CD4-positive, alpha-beta T cell (primary cell): ENCODE results near the gene PUM2. TPM values are rescaled to one million over a fixed set of nuclear protein-coding genes. Genes with fewer than 3 reads are reported as not detected.

Experiments used
- ATAC-seq: fragments of 200-7000 bp; cut with Tn5 transposase; one replicate; pipeline ENCODE4 v1.10.0; 2022; ENCODE audit warnings: mild to moderate bottlenecking; ENCODE audit not compliant: poor library complexity
- CTCF ChIA-PET: fragments of 350-600 bp; sonication (Branson Sonifier 250); formaldehyde crosslinking; loops from one replicate; lab custom pipeline; 2021; ENCODE audit warnings: antibody characterized with exemption, inconsistent platforms; lab: Charles Lee
- POLR2A ChIA-PET: fragments of 350-600 bp; sonication (Branson Sonifier 250); formaldehyde crosslinking; loops from one replicate; lab custom pipeline; 2021; ENCODE audit warnings: antibody characterized with exemption, inconsistent platforms; lab: Charles Lee
- DNase-seq, 14 experiments: peaks; one replicate each; pipeline ENCODE4 v3.0.0-alpha.2; 2013 to 2020; ENCODE audit warnings: mixed read lengths in 2 of 14
- H3K27ac ChIP-seq, 2 donors: one replicate each; pipeline versions ENCODE4 v1.5.1 to v1.7.0; 2013; ENCODE audit warnings: low read length in 2 of 2, low read depth in 1 of 2, mild to moderate bottlenecking in 1 of 2
- H3K27me3 ChIP-seq, 2 experiments: 1 replicate in 1 of 2; 2 replicates in 1 of 2; pipeline versions ENCODE4 v1.6.1 to v1.7.0; 2013; ENCODE audit warnings: low read length in 2 of 2, control low read depth in 1 of 2, mild to moderate bottlenecking in 1 of 2, moderate library complexity in 1 of 2; ENCODE audit not compliant: insufficient read depth in 2 of 2, control insufficient read depth in 1 of 2
- H3K36me3 ChIP-seq: one replicate; pipeline ENCODE4 v1.6.1; 2013; ENCODE audit warnings: low read length, control low read depth; ENCODE audit not compliant: insufficient read depth
- H3K4me1 ChIP-seq: one replicate; pipeline ENCODE4 v1.6.1; 2013; ENCODE audit warnings: low read length, control low read depth; ENCODE audit not compliant: insufficient read depth
- H3K4me3 ChIP-seq: one replicate; pipeline ENCODE4 v1.5.1; 2013; ENCODE audit warnings: mild to moderate bottlenecking, low read length, moderate library complexity
- H3K9me3 ChIP-seq, 2 experiments: 1 replicate in 1 of 2; 2 replicates in 1 of 2; pipeline versions ENCODE4 v1.6.1 to v1.7.0; 2013; ENCODE audit warnings: low read length in 2 of 2, mild to moderate bottlenecking in 2 of 2, control low read depth in 1 of 2, moderate library complexity in 1 of 2; ENCODE audit not compliant: control insufficient read depth in 1 of 2, insufficient read depth in 1 of 2
- H3K27ac Mint-ChIP-seq: one replicate; pipeline ENCODE4 v1.8.0; 2020; ENCODE audit warnings: mixed read lengths
- H3K27me3 Mint-ChIP-seq: one replicate; pipeline ENCODE4 v1.8.0; 2021; ENCODE audit warnings: mixed read lengths
- H3K36me3 Mint-ChIP-seq: one replicate; pipeline ENCODE4 v1.8.0; 2021; ENCODE audit warnings: low read depth, mixed read lengths
- H3K4me1 Mint-ChIP-seq: one replicate; pipeline ENCODE4 v1.8.0; 2021; ENCODE audit warnings: low read depth, mixed read lengths
- H3K4me3 Mint-ChIP-seq: one replicate; pipeline ENCODE4 v1.8.0; 2020; ENCODE audit warnings: mild to moderate bottlenecking, mixed read lengths
- H3K9me3 Mint-ChIP-seq: one replicate; pipeline ENCODE4 v1.8.0; 2020; ENCODE audit warnings: mixed read lengths
- CTCF ChIP-seq: fragments of 200-600 bp; IDR thresholded peaks from one replicate; pipeline ENCODE4 v1.8.0; 2022; ENCODE audit warnings: antibody characterized with exemption, mild to moderate bottlenecking
- intact Hi-C, 2 experiments: fragments of 100-400 bp; cut with DNase I in 1 of 2; cut with micrococcal nuclease in 1 of 2; formaldehyde crosslinking; loops; one replicate each; pipeline versions ENCODE4 v1.15.1 to v1.9.0; 2023 to 2025; cut with DNase I, micrococcal nuclease
- total RNA-seq, 174 experiments: library from RNA in 2 of 174; stranded (reverse) in 2 of 174; gene quantifications; one replicate each; pipeline ENCODE4 v1.2.3 and lab custom pipeline; 2021 to 2026

The PUM2 gene
- total RNA-seq, 2 experiments from 2014 or later = 94.9 to 95.4 TPM

- TF ChIP-seq CTCF = no peak
- H3K4me1 ChIP-seq = peaks cover 12% of the 10 kb centered on the region
- H3K4me1 Mint-ChIP-seq = peaks cover 45% of the 10 kb centered on the region
- no peaks in the 10 kb centered on the region for H3K9me3 ChIP-seq
- no peak overlapping the region for H3K4me3 ChIP-seq
- ChIA-PET CTCF (interaction anchor here (5.7 kb wide), 1 partner anchor 13 kb away, joined by 20 read pairs; no protein-coding TSS in a partner anchor), POLR2A (no interaction called here)
- peaks cover 86% of the 10 kb centered on the region for H3K36me3 ChIP-seq
- H3K27ac Mint-ChIP-seq = peak overlapping the region; percentile 35
- peaks cover 84% of the 10 kb centered on the region for H3K36me3 Mint-ChIP-seq
- H3K9me3 Mint-ChIP-seq = no peaks in the 10 kb centered on the region
- H3K4me3 Mint-ChIP-seq = no peak overlapping the region
- H3K27ac ChIP-seq = no peak overlapping the region
- no peak for ATAC-seq
- no peaks in the 10 kb centered on the region for H3K27me3 Mint-ChIP-seq
- no peaks in the 10 kb centered on the region for H3K27me3 ChIP-seq
- intact Hi-C loops = no loop called here
- no peak for DNase-seq
These were observed 37.0 kb downstream of the PUM2 start for GRCh38 chr2:20313659-20314058.

DNA sequence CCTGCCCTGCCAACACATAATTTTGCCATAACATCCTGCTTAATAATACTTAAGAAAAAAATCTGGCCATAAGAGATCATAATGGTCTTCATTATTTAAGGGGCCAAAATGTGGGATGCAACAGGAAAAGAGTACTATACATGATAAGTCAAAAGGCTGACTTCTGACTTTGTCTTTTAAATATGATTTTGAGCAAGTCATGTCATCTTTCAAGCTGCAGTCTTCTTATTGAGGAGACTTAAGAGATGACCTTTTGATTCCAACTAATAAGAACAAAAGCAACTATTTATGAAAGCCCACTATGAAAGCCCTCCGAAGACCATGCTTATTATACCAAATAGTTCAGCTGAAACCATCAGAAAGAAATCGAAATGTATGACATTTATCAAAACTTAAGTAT is 41.6 kb downstream of the PUM2 start:
- ChIA-PET POLR2A (interaction anchor here (0.6 kb wide), 1 partner anchor 18 kb away, joined by 3 read pairs; no protein-coding TSS in a partner anchor), CTCF (interaction anchor here (0.7 to 1.2 kb wide), 2 partner anchors 20 to 26 kb away, joined by 3 read pairs; no protein-coding TSS in a partner anchor)
- peaks cover 78% of the 10 kb centered on the region for H3K36me3 Mint-ChIP-seq
- intact Hi-C loops = no loop called here
- DNase-seq (no peak), ATAC-seq (no peak)
- no peak overlapping the region for H3K4me3 Mint-ChIP-seq
- H3K9me3 Mint-ChIP-seq = no peaks in the 10 kb centered on the region
- Histone ChIP-seq H3K4me1 (no peaks in the 10 kb centered on the region), H3K27me3 (no peaks in the 10 kb centered on the region), H3K36me3 (peaks cover 88% of the 10 kb centered on the region), H3K4me3 (no peak overlapping the region), H3K9me3 (no peaks in the 10 kb centered on the region), H3K27ac (no peak overlapping the region)
- peaks cover 26% of the 10 kb centered on the region for H3K4me1 Mint-ChIP-seq
- no peak for TF ChIP-seq CTCF
- no peaks in the 10 kb centered on the region for H3K27me3 Mint-ChIP-seq
- peak overlapping the region; percentile 9 for H3K27ac Mint-ChIP-seq

- Histone ChIP-seq H3K36me3 (peaks cover 89% of the 10 kb centered on the region), H3K4me1 (no peaks in the 10 kb centered on the region), H3K27ac (no peak overlapping the region), H3K4me3 (no peak overlapping the region), H3K27me3 (no peaks in the 10 kb centered on the region), H3K9me3 (no peaks in the 10 kb centered on the region)
- POLR2A ChIA-PET = no interaction called here
- intact Hi-C loops = no loop called here
- H3K9me3 Mint-ChIP-seq = no peaks in the 10 kb centered on the region
- no peaks in the 10 kb centered on the region for H3K27me3 Mint-ChIP-seq
- no peak for ATAC-seq
- DNase-seq = no peak
- CTCF ChIA-PET = interaction anchor here (1.2 kb wide), 1 partner anchor 19 kb away, joined by 3 read pairs; no protein-coding TSS in a partner anchor
- H3K27ac Mint-ChIP-seq = peak overlapping the region; percentile 47
- peaks cover 20% of the 10 kb centered on the region for H3K4me1 Mint-ChIP-seq
- no peak overlapping the region for H3K4me3 Mint-ChIP-seq
- no peak for TF ChIP-seq CTCF
- H3K36me3 Mint-ChIP-seq = peaks cover 81% of the 10 kb centered on the region
These were observed 43.3 kb downstream of the PUM2 start for GRCh38 chr2:20307311-20307710.
